Karpas-422 (cell line): ENCODE results near the gene NDUFV1. TPM values are rescaled to one million over a fixed set of nuclear protein-coding genes. Genes with fewer than 3 reads are reported as not detected.
A peak's percentile ranks its signal among the peaks of the same experiment; 100 is the strongest.
"Not testable (repeated sequence)": the region's sequence is repeated elsewhere in the genome, so short reads cannot be mapped to it uniquely, and the experiment has no call there.

Experiments
- DNase-seq: peaks from one replicate; pipeline ENCODE4 v3.0.0-alpha.2; 2015
- H2AFZ ChIP-seq: fragments of 200-600 bp; sonication (generic); 2 replicates; pipeline ENCODE4 v1.6.1; 2014; ENCODE audit warnings: antibody characterized with exemption, low read length, mixed read lengths
- H3K27ac ChIP-seq: fragments of 200-600 bp; sonication (generic); 2 replicates; pipeline ENCODE4 v1.5.1; 2014; ENCODE audit warnings: mild to moderate bottlenecking, low read length, moderate library complexity
- H3K27me3 ChIP-seq: fragments of 200-600 bp; sonication (generic); 2 replicates; pipeline ENCODE4 v1.6.1; 2014; ENCODE audit warnings: low read length, mixed read lengths
- H3K36me3 ChIP-seq: fragments of 200-600 bp; sonication (generic); 2 replicates; pipeline ENCODE4 v1.6.1; 2014; ENCODE audit warnings: low read length, mixed read lengths; ENCODE audit not compliant: insufficient read depth
- H3K4me1 ChIP-seq: fragments of 200-600 bp; sonication (generic); 2 replicates; pipeline ENCODE4 v1.6.1; 2014; ENCODE audit warnings: mild to moderate bottlenecking, low read length, mixed read lengths
- H3K4me2 ChIP-seq: fragments of 200-600 bp; sonication (generic); 2 replicates; pipeline ENCODE4 v1.6.1; 2014; ENCODE audit warnings: low read length, low read depth, mild to moderate bottlenecking; ENCODE audit not compliant: poor library complexity, severe bottlenecking
- H3K4me3 ChIP-seq: fragments of 200-600 bp; sonication (generic); 2 replicates; pipeline ENCODE4 v1.5.1; 2014; ENCODE audit warnings: mild to moderate bottlenecking, antibody characterized with exemption, low read length, mixed read lengths
- H3K79me2 ChIP-seq: fragments of 200-600 bp; sonication (generic); 2 replicates; pipeline ENCODE4 v1.6.1; 2014; ENCODE audit warnings: mild to moderate bottlenecking, low read length, mixed read lengths
- H3K9ac ChIP-seq: fragments of 200-600 bp; sonication (generic); 2 replicates; pipeline ENCODE4 v1.6.0; 2014; ENCODE audit warnings: low read length
- H3K9me2 ChIP-seq: fragments of 200-600 bp; sonication (generic), shearing (Covaris generic); replicated peaks from 2 replicates; pipeline ENCODE4 v1.6.0; 2014; ENCODE audit warnings: mild to moderate bottlenecking, low read length, moderate library complexity; ENCODE audit not compliant: insufficient read depth
- H3K9me3 ChIP-seq: fragments of 300-700, 200-600 bp; sonication (generic); 2 replicates; pipeline ENCODE4 v1.6.1; 2014; ENCODE audit warnings: low read length, mixed read lengths
- H4K20me1 ChIP-seq: fragments of 200-600 bp; sonication (generic); 2 replicates; pipeline ENCODE4 v1.6.1; 2014; ENCODE audit warnings: mild to moderate bottlenecking, antibody characterized with exemption, low read length, low read depth; ENCODE audit not compliant: insufficient read depth
- total RNA-seq: library from RNA; depleted of rRNA; stranded (reverse); fragments of >200 nt; shearing (Covaris generic); gene quantifications from 2 replicates; pipeline ENCODE4 v1.2.3, GENCODE V29; 2014; ENCODE audit warnings: low replicate concordance

The NDUFV1 gene
- total RNA-seq, 1 experiment from 2014 or later: 145 TPM

DNA sequence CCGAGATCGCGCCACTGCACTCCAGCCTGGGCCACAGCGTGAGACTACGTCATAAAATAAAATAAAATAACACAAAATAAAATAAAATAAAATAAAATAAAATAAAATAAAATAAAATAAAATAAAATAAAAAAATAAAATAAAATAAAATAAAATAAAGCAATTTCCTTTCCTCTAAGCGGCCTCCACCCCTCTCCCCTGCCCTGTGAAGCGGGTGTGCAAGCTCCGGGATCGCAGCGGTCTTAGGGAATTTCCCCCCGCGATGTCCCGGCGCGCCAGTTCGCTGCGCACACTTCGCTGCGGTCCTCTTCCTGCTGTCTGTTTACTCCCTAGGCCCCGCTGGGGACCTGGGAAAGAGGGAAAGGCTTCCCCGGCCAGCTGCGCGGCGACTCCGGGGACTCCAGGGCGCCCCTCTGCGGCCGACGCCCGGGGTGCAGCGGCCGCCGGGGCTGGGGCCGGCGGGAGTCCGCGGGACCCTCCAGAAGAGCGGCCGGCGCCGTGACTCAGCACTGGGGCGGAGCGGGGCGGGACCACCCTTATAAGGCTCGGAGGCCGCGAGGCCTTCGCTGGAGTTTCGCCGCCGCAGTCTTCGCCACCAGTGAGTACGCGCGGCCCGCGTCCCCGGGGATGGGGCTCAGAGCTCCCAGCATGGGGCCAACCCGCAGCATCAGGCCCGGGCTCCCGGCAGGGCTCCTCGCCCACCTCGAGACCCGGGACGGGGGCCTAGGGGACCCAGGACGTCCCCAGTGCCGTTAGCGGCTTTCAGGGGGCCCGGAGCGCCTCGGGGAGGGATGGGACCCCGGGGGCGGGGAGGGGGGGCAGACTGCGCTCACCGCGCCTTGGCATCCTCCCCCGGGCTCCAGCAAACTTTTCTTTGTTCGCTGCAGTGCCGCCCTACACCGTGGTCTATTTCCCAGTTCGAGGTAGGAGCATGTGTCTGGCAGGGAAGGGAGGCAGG, 23.2 kb upstream of the NDUFV1 start, which contains the start of gene GSTP1:
TSS of gene GSTP1 (plus strand) at position 566 of the 958 bp plus-strand sequence. CDS start at position 598, 32 bp downstream.
- H3K27ac ChIP-seq: peak within 1 kb of the TSS; percentile 81
- no peaks in the 10 kb centered on the region for H3K27me3 ChIP-seq
- peak within 1 kb of the TSS; percentile 97 for H3K4me2 ChIP-seq
- peak within 1 kb of the TSS; percentile 87; the same call in 1 of the 2 replicates for H2AFZ ChIP-seq
- peaks cover 15% of the 10 kb centered on the region for H4K20me1 ChIP-seq
- peak; percentile 96 for DNase-seq
- peak within 1 kb of the TSS; percentile 98 for H3K9ac ChIP-seq
- H3K36me3 ChIP-seq: peaks cover 27% of the 10 kb centered on the region
- H3K4me1 ChIP-seq: peaks cover 63% of the 10 kb centered on the region
- no peaks in the 10 kb centered on the region for H3K9me2 ChIP-seq
- H3K4me3 ChIP-seq: peak within 1 kb of the TSS; percentile 94
- H3K9me3 ChIP-seq: no peaks in the 10 kb centered on the region
- peaks cover 10% of the 10 kb centered on the region for H3K79me2 ChIP-seq

GRCh38 chr11:67584205-67584880, 22.4 kb upstream of the NDUFV1 start:
- H3K4me1 ChIP-seq: peaks cover 59% of the 10 kb centered on the region
- peak overlapping the region; percentile 97 for H3K4me2 ChIP-seq

DNA sequence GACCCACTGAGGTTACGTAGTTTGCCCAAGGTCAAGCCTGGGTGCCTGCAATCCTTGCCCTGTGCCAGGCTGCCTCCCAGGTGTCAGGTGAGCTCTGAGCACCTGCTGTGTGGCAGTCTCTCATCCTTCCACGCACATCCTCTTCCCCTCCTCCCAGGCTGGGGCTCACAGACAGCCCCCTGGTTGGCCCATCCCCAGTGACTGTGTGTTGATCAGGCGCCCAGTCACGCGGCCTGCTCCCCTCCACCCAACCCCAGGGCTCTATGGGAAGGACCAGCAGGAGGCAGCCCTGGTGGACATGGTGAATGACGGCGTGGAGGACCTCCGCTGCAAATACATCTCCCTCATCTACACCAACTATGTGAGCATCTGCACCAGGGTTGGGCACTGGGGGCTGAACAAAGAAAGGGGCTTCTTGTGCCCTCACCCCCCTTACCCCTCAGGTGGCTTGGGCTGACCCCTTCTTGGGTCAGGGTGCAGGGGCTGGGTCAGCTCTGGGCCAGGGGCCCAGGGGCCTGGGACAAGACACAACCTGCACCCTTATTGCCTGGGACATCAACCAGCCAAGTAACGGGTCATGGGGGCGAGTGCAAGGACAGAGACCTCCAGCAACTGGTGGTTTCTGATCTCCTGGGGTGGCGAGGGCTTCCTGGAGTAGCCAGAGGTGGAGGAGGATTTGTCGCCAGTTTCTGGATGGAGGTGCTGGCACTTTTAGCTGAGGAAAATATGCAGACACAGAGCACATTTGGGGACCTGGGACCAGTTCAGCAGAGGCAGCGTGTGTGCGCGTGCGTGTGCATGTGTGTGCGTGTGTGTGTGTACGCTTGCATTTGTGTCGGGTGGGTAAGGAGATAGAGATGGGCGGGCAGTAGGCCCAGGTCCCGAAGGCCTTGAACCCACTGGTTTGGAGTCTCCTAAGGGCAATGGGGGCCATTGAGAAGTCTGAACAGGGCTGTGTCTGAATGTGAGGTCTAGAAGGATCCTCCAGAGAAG, 21.6 kb upstream of the NDUFV1 start:
- Histone ChIP-seq H2AFZ (no peak overlapping the region), H3K27ac (peak overlapping the region; percentile 81), H3K79me2 (peaks cover 10% of the 10 kb centered on the region), H3K4me3 (peak overlapping the region; percentile 94), H3K27me3 (no peaks in the 10 kb centered on the region), H3K36me3 (peaks cover 32% of the 10 kb centered on the region), H3K9me2 (no peaks in the 10 kb centered on the region), H3K4me2 (peak overlapping the region; percentile 97), H3K9me3 (no peaks in the 10 kb centered on the region), H4K20me1 (peaks cover 15% of the 10 kb centered on the region), H3K4me1 (peaks cover 54% of the 10 kb centered on the region), H3K9ac (peak overlapping the region; percentile 98)
- no peak for DNase-seq

More at GRCh38 chr11:67584205-67584880, 22.4 kb upstream of the NDUFV1 start:
- DNase-seq: peak; percentile 75
- H3K9ac ChIP-seq: peak overlapping the region; percentile 98
- H3K27ac ChIP-seq: peak overlapping the region; percentile 81
- H3K27me3 ChIP-seq: no peaks in the 10 kb centered on the region
- H4K20me1 ChIP-seq: peaks cover 15% of the 10 kb centered on the region
- H2AFZ ChIP-seq: no peak overlapping the region; the same call in 1 of the 2 replicates
- H3K9me2 ChIP-seq: no peaks in the 10 kb centered on the region
- peaks cover 10% of the 10 kb centered on the region for H3K79me2 ChIP-seq
- H3K4me3 ChIP-seq: peak overlapping the region; percentile 94
- H3K36me3 ChIP-seq: peaks cover 31% of the 10 kb centered on the region
- no peaks in the 10 kb centered on the region for H3K9me3 ChIP-seq

DNA sequence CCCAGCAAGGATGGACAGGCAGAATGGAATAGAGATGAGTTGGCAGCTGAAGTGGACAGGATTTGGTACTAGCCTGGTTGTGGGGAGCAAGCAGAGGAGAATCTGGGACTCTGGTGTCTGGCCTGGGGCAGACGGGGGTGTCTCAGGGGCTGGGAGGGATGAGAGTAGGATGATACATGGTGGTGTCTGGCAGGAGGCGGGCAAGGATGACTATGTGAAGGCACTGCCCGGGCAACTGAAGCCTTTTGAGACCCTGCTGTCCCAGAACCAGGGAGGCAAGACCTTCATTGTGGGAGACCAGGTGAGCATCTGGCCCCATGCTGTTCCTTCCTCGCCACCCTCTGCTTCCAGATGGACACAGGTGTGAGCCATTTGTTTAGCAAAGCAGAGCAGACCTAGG, 20.8 kb upstream of the NDUFV1 start:
- H2AFZ ChIP-seq: no peak overlapping the region
- H3K9ac ChIP-seq: no peak overlapping the region
- H3K27ac ChIP-seq: no peak overlapping the region
- H3K4me3 ChIP-seq: 0 out of 2 replicates have a peak overlapping the region, but pooled peaks have one; percentile 94
- peaks cover 15% of the 10 kb centered on the region for H4K20me1 ChIP-seq
- H3K9me3 ChIP-seq: no peaks in the 10 kb centered on the region
- DNase-seq: no peak
- H3K79me2 ChIP-seq: peaks cover 10% of the 10 kb centered on the region
- peaks cover 32% of the 10 kb centered on the region for H3K36me3 ChIP-seq
- H3K4me2 ChIP-seq: no peak overlapping the region
- H3K4me1 ChIP-seq: peaks cover 54% of the 10 kb centered on the region
- no peaks in the 10 kb centered on the region for H3K27me3 ChIP-seq
- no peaks in the 10 kb centered on the region for H3K9me2 ChIP-seq

DNA sequence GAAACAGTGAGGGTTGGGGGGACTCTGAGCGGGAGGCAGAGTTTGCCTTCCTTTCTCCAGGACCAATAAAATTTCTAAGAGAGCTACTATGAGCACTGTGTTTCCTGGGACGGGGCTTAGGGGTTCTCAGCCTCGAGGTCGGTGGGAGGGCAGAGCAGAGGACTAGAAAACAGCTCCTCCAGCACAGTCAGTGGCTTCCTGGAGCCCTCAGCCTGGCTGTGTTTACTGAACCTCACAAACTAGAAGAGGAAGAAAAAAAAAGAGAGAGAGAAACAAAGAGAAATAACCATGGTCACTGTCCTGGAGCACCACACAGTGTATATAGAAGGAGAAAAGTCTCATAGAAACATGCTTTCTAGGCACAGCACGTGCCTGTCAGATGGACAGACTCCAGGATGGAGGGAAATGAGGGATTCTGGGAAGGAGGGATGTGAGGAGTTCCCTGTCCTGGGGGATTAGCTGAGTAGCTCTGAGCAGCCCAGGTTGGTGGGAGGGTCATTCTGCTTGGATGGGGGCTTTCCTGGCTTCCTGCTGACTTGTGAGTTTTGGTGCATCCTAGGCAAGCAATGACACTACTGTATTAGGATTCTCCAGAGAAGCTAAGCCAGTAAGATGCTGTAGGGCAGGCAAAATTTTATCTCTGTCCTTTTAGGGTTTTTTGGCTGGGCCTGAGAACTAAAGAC, 20.0 kb upstream of the NDUFV1 start:
- Histone ChIP-seq H3K4me2 (no peak overlapping the region), H3K9me3 (no peaks in the 10 kb centered on the region), H3K79me2 (peaks cover 10% of the 10 kb centered on the region), H3K9me2 (no peaks in the 10 kb centered on the region), H3K4me3 (no peak overlapping the region), H3K27me3 (no peaks in the 10 kb centered on the region), H3K9ac (no peak overlapping the region), H4K20me1 (peaks cover 15% of the 10 kb centered on the region), H3K36me3 (peaks cover 32% of the 10 kb centered on the region), H3K4me1 (peaks cover 54% of the 10 kb centered on the region), H2AFZ (no peak overlapping the region), H3K27ac (peak overlapping the region; percentile 70)
- DNase-seq: no peak

DNA sequence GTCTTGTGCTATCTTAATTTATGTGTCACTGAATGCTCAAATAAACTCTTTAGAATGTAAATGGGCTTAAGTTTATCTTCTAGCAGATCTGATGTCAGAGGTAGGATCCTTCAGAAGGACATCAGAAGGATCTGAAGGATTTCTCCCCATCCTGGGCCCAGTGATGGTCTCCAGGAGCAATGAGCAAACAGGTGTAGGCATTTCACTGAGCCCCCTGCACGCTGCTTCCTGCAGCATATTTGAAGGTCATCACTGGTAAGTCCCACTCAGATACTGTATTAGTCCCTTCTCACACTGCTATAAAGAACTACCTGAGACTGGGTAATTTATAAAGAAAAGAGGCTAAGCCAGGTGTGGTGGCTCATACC, 18.6 kb upstream of the NDUFV1 start:
- H4K20me1 ChIP-seq: peaks cover 15% of the 10 kb centered on the region
- H3K4me1 ChIP-seq: peaks cover 44% of the 10 kb centered on the region
- no peak overlapping the region for H2AFZ ChIP-seq
- peak overlapping the region; percentile 70 for H3K27ac ChIP-seq
- peaks cover 32% of the 10 kb centered on the region for H3K36me3 ChIP-seq
- no peak overlapping the region for H3K4me3 ChIP-seq
- H3K9me3 ChIP-seq: no peaks in the 10 kb centered on the region
- no peak overlapping the region for H3K9ac ChIP-seq
- H3K4me2 ChIP-seq: peak overlapping the region; percentile 18
- H3K27me3 ChIP-seq: no peaks in the 10 kb centered on the region
- no peaks in the 10 kb centered on the region for H3K9me2 ChIP-seq
- no peak for DNase-seq
- H3K79me2 ChIP-seq: peaks cover 10% of the 10 kb centered on the region

DNA sequence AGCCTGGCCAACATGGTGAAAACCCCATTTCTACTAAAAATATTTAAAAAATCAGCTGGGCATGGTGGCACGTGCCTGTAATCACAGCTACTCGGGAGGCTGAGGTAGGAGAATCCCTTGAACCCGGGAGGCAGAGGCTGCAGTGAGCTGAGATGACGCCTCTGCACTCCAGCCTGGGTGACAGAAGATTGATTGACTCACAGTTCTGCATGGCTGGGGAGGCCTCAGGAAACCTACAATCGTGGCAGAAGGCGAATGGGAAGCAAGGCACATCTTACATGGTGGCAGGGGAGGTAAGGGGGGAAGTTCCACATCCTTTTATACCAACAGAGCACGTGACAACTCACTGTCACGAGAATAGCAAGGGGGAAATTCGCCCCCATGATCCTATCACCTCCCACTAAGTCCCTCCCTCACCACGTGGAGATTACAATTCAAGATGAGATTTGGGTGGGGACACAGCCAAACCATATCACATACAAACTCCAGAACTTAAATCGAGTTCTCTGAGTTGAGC, 17.8 kb upstream of the NDUFV1 start:
- H3K27ac ChIP-seq, H3K9ac ChIP-seq, H3K4me2 ChIP-seq: not testable (repeated sequence)

More for the DNA sequence above, 17.8 kb upstream of the NDUFV1 start:
- not testable (repeated sequence) for H3K79me2 ChIP-seq, H3K27me3 ChIP-seq, DNase-seq, H3K9me3 ChIP-seq, H3K9me2 ChIP-seq, H2AFZ ChIP-seq, H3K4me3 ChIP-seq
- Histone ChIP-seq H3K36me3 (peaks cover 32% of the 10 kb centered on the region), H3K4me1 (peaks cover 46% of the 10 kb centered on the region), H4K20me1 (peaks cover 15% of the 10 kb centered on the region)
